PC-9 (cell line): ENCODE data around the gene HNRNPC.

ENCODE experiments used
- CTCF ChIP-seq: fragments of 200-600 bp; sonication (generic); conservative IDR thresholded peaks from 2 replicates; pipeline ENCODE4 v1.6.1; 2017; ENCODE audit warnings: mixed run types, antibody characterized with exemption, mild to moderate bottlenecking, moderate library complexity
- EZH2 ChIP-seq: fragments of 200-600 bp; sonication (generic); IDR thresholded peaks from 2 replicates; pipeline ENCODE4 v1.8.0; 2017; ENCODE audit warnings: antibody characterized with exemption, low read depth

GRCh38 chr14:21275261-21275858, 6.1 kb upstream of the HNRNPC start:
- no peak for TF ChIP-seq CTCF
- TF ChIP-seq EZH2 = no peak
